GM18868 (cell line): Measurements from ENCODE around the gene BLTP3A.

ENCODE experiments used
- ATAC-seq: cut with Tn5 transposase; IDR thresholded peaks from one replicate; pipeline ENCODE4 v1.9.1; 2021; ENCODE audit warnings: mild to moderate bottlenecking, moderate library complexity; ENCODE audit not compliant: unreplicated experiment

BLTP3A gene

GRCh38 chr6:34829137-34829536, 37.3 kb downstream of the BLTP3A start:
- ATAC-seq, result no peak

- ATAC-seq, result no peak
These were observed 41.1 kb downstream of the BLTP3A start for GRCh38 chr6:34832942-34833341.

- ATAC-seq, result no peak
These were observed 43.1 kb downstream of the BLTP3A start for GRCh38 chr6:34834789-34835518.

GRCh38 chr6:34836008-34836407, 44.1 kb downstream of the BLTP3A start:
- ATAC-seq, result no peak

- ATAC-seq, result no peak
These were observed 44.6 kb downstream of the BLTP3A start for GRCh38 chr6:34836451-34836850.

GRCh38 chr6:34837528-34837927, 45.6 kb downstream of the BLTP3A start:
- no peak for ATAC-seq

- no peak for ATAC-seq
These were observed 47.9 kb downstream of the BLTP3A start for GRCh38 chr6:34839666-34840352.
